SW 1271 (cell line): ENCODE results near the gene LRRTM2.
A peak's percentile ranks its signal among the peaks of the same experiment; 100 is the strongest.

Source experiments
- DNase-seq, 2 experiments: peaks; one replicate each; lab custom pipeline; 2025; lab: John Stamatoyannopoulos, UW

The LRRTM2 gene, protein sequence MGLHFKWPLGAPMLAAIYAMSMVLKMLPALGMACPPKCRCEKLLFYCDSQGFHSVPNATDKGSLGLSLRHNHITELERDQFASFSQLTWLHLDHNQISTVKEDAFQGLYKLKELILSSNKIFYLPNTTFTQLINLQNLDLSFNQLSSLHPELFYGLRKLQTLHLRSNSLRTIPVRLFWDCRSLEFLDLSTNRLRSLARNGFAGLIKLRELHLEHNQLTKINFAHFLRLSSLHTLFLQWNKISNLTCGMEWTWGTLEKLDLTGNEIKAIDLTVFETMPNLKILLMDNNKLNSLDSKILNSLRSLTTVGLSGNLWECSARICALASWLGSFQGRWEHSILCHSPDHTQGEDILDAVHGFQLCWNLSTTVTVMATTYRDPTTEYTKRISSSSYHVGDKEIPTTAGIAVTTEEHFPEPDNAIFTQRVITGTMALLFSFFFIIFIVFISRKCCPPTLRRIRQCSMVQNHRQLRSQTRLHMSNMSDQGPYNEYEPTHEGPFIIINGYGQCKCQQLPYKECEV

DNA sequence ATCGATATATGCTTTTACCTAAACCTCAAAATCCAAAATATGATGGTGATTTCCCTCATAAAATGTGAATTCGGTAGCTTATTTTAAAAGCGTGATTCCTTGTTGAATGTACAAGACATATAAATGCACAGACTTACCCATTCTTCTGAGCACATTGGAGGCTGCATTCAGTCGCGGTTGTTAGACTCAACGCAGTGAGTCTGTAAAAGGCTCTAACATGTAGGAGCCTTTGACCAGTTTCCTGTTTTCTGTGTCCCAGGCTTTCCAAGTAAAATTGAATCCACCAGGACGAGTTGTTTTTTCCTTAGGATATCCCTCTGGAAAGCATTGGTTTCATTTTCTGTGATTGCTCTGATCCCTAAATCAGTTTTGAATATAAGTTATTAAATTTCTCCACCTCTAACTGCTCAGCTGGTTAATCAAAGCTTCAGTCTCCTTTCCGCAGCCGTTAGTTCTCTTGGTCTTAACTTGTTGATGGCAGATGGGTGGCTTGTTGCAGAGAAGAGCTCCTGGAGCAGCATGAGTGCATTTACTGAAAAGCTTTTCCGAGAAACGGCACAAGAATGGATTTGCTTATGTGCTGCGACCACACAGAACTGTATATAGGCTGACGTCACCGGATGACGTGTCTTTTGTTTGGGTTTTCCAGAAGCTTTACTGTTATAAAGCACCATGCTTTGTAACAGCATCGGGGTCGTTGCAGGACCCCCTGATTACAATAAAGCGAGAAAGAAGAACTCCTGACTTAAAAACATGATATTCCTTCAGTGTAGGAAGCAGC, at the start of gene LRRTM2:
TSS of gene LRRTM2 (minus strand) at position 565 of the 781 bp plus-strand sequence. CDS start at position 141, 424 bp downstream.
- no peak for DNase-seq

DNA sequence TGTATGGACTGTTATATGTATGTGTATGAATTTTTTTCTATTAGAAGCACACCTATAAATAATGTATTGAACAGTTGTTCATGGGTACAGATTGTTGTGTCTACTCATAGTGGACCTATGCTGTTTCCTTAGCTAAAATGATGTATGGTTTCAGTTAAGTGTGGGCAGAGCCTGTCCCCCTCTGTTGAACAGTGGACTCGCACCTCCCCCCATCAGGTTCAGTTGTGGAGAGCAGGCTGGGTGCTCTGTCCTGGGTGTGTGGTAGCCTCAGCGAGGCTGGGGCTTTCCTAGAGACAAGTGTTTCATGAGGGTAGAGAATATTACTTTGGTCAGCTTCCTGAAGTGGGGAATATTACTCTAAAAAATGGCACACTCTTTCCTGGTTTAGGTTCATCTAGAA, 47.4 kb upstream of the LRRTM2 start:
- no peak for DNase-seq

DNA sequence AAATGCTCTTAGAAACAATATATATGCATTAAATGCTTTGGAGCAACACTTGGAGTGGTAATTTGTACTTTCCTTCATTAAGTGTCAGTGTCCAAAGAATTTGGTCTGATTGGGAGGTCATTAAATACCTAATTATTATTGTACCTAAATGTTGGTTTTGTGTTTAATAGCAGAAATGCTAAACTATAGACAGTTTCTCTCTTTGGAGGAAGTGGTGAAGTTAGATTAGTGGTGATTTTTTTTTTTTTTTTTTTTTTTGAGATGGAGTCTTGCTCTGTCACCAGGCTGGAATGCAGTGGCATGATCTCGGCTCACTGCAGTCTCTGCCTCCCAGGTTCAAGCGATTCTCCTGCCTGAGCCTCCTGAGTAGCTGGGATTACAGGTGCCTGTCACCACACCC, 46.2 kb upstream of the LRRTM2 start:
- peak in 1 of 2 experiments; percentile 15 for DNase-seq

DNA sequence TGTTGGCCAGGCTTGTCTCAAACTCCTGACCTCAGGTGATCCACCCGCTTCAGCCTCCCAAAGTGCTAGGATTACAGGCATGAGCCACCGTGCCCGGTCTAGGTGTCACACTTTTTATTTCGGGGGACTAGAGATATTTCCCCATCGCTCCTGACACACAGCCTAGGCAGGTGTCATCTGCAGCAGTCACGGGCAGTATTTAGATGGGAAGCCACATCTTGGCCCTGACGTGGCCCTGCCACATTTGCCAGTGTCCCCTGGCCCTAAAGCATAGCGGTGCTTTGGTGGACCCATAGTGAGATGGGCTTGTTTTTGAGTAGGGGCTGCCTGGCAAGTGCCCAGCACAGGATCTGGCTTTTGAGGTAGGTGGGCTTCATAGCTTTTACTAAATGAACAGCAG, 45.0 kb upstream of the LRRTM2 start:
- no peak for DNase-seq

DNA sequence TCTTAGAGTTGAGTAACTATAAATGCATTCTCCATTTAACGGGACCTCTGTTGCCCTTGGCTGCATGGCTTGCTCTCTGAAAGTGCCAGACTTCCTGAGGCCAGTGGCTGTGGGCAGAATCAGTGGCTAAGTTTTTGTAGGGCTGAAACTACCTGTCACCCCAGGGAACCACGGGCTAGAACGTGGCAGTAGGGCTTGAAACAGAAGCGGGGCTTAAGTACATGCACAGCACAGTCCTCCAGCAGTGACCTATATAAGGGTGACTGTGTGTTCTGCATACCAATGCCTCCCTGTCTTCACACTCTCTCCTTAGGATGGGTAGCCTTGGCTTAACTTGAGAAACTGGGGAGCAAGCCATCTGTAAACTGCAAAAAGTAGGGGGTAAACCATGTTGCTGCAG, 43.6 kb upstream of the LRRTM2 start:
- no peak for DNase-seq

DNA sequence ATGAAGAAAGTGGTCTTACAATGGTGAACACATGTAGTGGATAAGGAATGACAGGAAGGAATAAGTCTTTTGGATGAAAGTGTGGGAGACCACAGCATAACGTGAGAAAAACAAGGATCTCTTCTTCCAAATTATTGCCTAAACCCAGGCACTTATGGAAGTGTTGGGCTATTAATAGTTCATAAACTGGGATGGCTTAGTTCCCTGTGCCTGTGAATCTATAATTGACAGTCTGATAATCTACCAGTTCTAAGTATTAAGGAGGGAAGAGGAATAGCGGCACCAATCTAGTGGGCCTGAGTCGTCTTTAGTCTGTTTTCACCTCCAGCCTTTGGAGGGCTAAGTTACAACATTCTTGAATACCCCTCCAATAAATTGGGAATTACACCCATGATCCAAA, 39.2 kb upstream of the LRRTM2 start:
- no peak for DNase-seq

DNA sequence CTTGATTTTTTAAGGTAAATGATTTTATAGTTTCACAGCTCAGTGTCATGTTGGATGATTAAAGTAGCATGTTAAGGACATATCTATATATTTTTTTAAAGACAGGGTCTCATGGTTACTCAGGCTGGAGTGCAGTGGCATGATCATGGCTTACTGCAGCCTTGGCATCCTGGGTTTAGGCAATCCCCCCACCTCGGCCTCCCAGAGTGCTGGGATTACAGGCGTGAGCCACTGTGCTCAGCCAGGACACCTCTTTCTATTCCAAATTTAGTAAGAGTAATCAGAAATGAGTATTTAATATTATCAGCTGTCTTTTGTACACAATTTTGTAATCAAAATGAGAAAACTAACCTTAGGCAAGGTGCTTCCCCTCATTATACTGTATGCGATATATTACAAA, 38.6 kb upstream of the LRRTM2 start:
- no peak for DNase-seq

DNA sequence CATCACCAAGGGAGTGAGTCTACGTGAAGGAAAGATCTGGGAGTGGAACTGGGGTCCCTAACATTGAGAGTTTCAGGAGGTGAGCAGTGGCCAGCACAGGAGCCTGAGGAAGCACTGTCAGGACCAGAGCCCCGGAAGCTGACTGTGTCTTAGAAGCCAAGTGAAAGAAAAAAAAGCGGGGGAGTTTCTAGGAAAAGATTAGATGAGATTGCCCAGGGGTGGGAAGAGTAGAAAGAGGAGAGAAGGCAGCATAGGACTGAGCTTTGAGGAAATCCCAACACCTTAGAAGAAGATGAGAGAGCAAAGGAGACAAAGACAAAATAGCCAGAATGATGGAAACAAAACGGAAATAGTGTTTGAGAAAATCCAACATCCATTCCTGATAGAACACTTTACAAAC, 37.0 kb upstream of the LRRTM2 start:
- DNase-seq, result no peak

DNA sequence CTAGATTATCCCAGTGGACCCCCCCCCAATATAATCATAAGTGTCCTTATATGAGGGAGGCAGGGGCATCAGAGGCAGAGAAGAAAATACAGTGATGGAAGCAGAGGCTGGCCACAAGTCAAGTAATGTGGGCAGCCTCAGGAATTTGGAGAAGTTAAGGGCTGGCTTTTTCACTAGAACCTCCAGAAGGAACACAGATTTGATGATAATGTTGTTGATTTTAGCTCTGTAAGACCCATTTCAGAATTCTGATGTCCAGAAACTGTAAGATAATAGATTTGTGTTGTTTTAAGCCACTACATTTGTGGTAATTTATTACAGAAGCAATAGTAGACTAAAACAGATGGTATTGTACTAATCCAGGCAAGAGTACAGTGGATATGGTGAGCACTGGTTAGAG, 36.3 kb upstream of the LRRTM2 start:
- DNase-seq, result no peak

DNA sequence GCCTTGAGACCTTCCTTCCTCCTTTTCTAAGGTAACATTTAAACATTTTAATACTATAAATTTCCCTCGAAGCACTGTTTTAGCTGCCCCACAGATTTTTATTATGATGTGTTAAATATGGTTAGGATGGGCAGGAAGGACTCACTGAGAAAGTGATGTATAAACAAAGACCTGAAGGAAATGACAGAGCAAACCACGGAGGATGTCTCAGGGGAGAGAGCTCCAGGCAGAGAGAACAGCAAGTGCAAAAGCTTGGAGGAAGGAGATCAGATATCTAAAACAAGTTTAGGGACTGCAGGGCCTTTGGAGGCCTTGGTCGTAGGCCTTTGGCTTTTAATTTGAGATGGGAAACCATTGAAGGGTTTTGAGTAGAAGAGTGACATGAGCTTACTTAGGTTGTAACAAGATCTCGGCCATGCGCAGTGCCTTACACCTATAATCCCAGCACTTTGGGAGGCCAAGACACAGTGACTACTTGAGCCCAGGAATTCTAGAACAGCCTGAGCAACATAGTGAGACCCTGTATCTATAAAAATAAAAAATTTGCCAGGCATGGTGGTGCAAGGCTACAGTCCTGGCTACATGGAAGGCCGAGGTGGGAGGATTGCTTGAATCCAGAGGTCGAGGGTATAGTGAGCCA, 35.5 kb upstream of the LRRTM2 start:
- DNase-seq, result no peak

DNA sequence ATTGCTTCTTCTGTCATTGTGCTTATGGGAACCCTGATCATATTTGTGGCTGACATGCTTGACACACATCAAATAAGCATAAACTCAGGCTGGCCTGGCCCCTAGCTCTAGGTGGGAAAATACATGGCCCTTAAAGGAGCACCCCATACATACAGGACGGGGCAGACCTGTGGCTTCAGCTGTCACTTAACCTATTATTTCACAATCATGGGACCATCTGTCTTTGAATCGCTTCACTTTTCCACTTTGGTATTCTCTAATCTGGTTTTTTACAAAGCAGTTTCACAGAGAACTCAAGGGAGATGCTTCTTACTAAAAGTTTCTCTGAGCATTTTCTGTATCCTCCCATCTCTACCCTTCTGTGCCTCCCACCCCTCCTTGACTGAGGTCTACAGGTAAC, 34.6 kb upstream of the LRRTM2 start:
- DNase-seq, result no peak

DNA sequence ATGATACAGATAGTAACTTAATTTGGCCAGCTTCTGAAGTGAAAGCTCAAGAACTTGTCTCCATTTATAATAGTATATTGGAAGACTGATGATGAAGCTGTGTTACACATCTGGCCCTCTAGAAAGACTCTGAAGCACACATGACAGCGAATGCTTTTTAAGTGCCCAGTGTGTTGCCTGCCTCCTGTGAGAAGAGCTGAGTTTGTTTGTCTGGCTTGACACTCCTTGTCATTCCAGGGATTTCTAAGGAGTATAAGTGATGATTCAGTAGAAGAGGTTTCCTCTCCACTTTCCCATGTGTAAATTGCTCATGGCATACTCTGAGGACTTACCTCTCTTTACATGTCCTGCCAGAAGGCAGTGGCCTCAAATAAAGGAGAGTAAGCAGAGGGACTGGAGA, 30.4 kb upstream of the LRRTM2 start:
- DNase-seq, result peak; percentile 63 to 80

DNA sequence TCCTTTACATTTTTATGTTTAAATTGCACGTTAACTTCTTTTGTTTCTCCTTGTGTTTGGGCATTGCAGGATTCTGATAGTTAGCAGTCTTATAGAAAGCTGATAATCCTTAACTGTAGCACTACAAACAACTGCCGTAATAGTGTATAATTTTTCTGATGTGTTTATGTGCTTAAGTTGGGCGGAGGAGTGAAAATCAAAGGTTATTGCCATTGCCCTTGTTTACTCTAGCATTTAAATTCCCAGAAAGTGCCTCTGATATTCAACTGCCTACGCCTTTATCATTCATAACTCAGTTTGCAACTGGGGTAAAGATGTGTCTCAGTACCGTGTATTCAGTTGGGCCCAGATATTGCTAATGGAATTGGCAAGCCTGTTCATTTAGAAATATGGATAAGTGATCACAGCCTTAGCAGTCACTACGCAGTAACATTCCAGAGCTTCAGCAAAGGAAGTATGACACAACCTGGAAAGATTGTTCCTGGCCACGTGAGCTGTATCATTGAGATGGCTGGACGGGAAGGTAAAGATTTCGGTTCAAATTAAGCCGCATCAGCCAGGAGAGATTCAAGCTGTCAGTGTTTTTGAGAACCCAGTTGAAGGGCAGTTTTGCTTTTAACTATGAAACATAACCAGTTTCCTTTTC, 28.1 kb upstream of the LRRTM2 start:
- peak; percentile 59 to 85 for DNase-seq

DNA sequence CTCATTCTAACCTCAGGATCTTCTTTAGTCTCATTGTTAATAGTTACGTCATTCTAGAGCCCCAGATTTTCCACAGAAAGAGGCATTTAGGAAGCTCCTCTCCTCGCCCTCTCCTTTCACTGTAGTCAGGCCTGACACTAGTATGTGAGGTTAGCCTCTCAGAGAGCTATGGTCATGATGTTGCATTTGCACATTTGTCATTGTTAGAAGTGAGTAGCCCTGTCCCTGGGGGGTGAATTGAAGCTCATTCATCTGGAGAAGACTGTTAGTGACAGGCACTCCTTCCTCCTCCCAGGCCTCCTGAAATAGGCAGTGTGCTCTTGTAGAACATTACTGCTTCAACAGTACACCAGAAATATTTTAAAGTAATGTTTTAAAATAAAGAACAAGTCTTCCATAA, 26.6 kb upstream of the LRRTM2 start:
- DNase-seq, result no peak

DNA sequence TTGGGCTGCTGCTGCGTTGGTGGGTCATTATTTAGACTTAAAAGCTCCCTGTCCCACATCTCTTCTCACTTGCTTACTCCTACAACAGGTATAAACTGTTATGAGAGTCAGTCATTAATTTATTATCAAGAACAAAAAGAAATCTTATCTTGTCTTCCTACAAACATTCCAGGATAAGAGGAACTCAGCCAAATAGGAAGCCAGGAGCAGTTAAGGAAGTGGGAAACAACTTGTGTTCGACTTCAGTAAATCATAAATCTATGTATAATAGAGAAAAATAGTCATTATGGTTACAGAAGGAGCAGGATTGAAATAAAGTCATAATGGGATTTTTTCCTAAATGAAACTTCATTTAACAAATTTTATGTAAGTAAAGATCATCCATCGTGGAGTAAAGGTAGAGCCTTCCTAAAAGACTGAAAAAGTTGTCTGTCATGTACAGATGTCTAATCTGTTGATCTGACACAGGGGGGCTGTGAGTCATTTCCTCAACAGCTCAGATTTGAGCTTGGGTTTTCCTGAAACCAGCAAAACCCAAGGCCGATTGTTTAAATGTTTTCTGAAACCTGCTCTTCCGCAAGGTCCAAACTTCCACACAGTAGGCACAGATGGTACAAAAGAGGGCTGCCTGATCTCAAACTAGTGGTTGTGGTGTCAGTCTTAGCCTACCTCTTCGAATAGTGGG, 25.3 kb upstream of the LRRTM2 start:
- peak; percentile 75 to 79 for DNase-seq

DNA sequence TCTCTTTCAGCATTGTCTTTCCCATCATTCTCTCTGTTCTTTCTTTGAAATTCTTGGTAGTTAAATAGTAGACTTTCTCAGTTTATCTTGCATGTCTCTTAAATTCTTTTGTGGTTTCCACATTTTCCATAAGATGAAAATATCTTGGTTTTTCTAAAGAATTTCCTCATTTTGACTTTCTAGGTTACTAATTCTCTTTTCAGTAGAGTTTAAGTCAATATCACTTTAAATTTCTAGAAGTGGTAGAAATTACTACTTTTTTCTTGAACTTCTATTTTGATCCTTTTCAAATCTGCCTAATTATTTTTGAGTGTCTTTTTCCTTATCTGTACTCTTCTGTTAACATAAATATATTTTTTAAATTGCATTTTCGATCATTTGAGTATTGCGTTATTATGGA, 23.6 kb upstream of the LRRTM2 start:
- no peak for DNase-seq

DNA sequence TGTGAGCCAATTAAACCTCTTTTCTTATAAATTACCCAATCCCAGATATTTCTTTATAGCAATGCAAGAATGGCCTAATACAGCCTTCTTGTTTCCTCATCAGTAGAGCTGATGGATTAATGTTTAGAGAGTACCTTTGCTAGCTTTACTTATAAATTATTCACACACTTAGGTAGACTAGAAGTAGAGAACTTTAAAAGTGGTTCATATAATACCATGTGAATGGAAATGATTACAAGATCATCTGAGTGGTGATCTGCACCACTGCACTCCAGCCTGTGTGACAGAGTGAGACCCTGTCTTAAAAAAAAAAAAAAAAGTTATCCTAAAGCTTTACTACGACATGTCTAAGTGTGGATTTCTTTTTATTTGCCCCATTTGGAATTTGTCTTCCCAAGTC, 23.2 kb upstream of the LRRTM2 start:
- no peak for DNase-seq

DNA sequence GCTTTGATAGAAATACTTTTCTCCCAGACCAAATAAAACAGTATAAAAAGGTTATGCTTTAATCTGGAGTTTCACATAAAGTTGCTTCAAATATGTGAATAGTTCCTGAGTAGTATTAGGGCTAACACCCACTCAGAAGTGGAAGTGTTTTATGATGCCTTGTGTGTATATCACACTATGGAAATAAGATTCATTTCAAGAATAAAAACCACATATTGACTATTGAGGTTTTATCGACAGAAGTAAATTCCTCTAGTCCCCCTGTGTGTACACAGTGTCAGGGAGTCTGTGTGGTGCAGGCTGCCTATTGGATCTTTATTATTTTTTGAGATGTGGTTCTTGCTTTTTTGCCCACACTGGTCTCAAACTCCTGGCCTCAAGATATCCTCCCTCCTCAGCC, 20.8 kb upstream of the LRRTM2 start:
- DNase-seq, result no peak

DNA sequence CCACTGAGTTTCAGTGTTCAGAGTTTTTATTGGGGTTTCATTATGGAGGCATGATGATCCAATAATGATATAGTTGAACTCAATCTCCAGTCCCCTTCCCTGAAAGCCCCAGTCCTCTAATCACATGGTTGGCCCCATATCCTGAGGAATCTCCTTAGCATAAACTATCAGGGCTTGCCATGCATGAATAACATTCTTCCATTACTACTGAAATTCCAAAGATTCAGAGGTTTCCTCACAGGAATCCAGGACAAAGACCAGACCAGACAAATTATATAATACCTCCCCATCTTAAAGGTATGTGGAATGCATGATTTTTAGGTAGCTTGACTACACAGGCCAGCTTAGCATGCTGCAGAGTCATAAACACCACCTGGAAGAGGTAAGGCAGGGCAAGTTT, 15.5 kb upstream of the LRRTM2 start:
- DNase-seq, result no peak

DNA sequence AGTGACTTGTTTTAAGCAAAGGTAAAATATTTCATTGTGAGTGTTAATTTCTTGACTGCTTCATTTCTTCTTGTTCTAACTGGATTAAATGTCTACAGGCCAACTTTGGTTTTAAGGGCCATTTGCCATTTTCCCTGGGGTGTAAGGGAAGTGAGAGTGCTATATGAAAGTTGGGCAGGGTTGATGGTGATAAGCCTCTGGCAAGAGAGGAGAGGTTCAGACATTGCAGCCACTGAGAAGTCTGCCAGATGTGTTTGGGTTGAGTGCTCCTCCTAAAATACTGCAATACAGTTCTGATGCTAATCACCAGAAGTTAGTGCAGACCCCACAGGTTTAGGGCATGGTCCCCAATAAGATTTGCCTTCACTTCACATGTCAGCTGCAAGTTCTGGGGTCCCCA, 14.9 kb upstream of the LRRTM2 start:
- no peak for DNase-seq

DNA sequence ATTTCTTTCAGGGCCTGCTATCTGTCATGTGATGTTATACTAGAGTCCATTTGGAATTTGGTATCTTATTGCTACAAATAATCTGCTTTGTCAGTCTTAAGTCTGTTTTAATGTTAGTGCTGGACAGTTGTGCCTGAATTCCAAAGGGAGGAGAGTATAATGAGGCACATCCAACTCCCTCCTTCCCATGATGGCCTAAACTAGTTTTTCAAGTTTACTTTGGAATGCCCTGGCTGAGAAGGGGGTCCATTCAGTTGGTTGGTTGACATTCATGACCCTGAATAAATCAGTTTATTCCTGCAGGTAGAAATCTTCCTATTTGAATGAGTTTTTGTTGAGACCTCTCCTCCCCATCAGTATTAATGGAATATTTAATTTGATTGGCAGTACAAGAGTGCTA, 9.4 kb upstream of the LRRTM2 start:
- DNase-seq, result no peak

DNA sequence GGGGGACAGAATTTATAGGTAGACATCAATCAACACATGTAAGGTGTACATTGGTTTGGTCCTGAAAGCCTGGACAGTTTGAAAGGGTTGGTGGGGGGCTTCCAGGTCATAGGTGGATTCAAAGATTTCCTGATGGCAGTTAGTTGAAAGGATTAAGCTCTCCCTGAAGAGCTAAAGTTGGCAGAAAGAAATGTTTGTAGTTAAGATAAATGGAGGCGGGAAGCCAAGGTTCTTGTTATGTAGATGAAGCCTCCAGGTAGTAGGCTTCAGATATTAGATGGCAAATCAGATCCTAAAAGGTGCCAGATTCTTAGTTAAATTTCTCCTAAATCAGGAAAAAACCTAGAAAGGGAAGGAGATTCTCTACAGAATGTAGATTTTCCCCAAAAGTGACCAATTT, 9.0 kb upstream of the LRRTM2 start:
- DNase-seq, result no peak
